ENCODE data around the gene CCDC182.

CCDC182 gene

DNA sequence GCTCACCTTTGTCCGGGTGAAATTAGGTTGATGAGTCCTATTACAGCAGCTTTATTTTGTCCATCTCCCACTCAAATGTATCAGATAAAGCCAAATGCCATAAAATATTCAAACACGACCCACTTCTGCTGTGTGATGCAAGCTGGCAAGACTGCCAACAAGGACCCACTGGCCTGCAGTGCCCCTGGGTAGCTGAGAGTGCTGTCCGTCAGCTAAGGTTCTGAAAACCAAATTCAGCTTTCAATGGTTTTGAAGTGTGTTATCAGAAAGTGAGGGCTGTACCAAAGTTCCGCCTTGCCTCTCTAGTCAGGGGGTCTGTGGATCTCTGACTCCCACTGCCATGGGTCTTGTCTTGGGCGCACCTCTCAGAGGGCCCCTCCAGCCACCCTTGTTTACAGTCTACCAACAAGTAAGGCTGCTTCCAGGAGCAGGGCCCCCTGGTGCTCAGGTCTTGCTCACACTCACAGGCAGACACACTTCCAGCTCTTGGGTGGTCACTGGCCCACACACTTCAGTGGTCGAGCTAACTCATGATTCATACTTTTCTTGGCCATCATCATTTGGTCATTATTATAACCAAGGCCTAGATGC is 10.5 kb upstream of the CCDC182 start:
- H3K4me3 ChIP-seq (ENCODE audit: low read depth, low read length), result no peak overlapping the region
- DNase-seq (ENCODE audit: low read depth, low spot score), result no peak
- TF ChIP-seq, protein P1, sequence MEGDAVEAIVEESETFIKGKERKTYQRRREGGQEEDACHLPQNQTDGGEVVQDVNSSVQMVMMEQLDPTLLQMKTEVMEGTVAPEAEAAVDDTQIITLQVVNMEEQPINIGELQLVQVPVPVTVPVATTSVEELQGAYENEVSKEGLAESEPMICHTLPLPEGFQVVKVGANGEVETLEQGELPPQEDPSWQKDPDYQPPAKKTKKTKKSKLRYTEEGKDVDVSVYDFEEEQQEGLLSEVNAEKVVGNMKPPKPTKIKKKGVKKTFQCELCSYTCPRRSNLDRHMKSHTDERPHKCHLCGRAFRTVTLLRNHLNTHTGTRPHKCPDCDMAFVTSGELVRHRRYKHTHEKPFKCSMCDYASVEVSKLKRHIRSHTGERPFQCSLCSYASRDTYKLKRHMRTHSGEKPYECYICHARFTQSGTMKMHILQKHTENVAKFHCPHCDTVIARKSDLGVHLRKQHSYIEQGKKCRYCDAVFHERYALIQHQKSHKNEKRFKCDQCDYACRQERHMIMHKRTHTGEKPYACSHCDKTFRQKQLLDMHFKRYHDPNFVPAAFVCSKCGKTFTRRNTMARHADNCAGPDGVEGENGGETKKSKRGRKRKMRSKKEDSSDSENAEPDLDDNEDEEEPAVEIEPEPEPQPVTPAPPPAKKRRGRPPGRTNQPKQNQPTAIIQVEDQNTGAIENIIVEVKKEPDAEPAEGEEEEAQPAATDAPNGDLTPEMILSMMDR (IDR thresholded peaks at IDR 0.05; ENCODE audit: insufficient read depth, low read length, missing control alignments), result no peak
- ChIA-PET CTCF (no interaction called here), POLR2A (no interaction called here)

DNA sequence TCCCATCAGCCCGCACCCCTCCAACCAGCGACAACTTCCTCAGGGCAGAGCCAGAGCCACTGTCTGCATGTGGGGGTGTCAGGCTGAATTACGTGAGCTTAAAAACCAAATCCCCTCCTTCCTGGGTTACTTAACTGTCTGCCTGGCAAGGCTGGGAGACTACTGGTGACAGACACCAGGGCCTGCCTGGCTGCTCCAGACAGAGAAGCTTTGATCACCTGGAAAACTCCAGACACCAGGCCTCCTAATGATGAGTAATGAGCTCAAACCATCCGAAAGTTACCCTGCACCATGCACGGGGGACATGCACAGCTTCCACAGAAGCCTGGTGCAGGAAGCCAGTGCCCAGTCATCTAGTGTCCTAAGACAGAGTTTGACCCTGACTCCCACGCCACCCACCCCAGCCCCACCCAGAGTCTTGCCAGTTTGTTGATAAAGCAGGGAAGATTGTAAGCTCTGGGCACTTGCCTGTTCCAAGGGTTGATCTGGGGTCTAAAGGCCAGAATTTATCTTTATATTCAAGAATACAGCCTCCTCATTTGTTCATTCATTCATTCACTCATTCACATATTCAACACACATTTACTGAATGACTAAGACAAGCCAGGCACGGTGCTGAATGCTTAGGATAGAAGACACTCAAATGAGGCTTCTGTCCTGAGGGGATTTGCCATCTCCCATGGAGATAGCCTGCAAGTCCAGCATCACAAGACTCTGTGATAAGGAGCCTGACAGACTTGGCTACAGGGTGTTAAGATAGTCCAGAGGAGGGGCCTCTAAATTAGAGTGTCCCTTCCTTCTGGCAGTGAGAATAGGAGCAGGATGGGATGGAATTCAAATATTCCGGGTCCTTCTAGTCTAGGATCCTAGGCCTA is 7.2 kb upstream of the CCDC182 start:
- ChIA-PET CTCF (interaction anchor here (0.6 to 1.4 kb wide), 2 partner anchors 58 to 80 kb away, joined by 3 read pairs; no protein-coding TSS in a partner anchor), POLR2A (no interaction called here)
- DNase-seq (ENCODE audit: low read depth, low spot score), result no peak
- TF ChIP-seq, protein P1 (IDR thresholded peaks at IDR 0.05; ENCODE audit: insufficient read depth, low read length, missing control alignments), result no peak
- H3K4me3 ChIP-seq (ENCODE audit: low read depth, low read length), result no peak overlapping the region

DNA sequence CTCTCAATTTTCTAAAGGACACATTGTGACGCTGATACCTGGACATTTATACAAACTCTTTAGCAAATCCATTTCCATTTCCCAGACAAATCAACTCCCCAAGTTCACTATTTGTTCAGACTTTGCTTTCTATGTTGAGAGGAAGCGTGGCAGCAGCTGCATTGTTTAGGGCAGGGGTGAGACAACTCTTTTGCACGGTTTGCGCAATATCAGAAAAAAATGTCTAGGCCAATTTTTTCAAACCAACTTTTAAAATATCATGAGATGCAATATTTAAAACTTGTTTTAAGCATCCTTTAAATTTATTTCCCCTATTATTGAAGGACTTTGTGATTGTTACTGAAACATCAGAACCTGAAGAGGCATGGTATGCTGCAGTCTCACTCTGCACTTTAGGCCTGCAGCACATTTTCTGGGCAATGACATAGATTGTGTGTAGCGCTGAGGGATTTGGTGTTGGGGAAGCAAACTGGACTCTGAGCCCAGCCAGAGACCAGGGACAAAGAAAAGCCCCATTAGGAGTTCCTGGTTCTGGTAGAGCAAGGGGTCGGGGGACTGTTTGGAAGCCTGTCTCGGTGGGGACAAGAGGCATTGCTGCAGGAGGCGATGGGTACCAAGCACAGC is 6.4 kb upstream of the CCDC182 start:
- no peak overlapping the region for H3K4me3 ChIP-seq (ENCODE audit: low read depth, low read length)
- TF ChIP-seq, protein P1 (IDR thresholded peaks at IDR 0.05; ENCODE audit: insufficient read depth, low read length, missing control alignments), result no peak
- ChIA-PET POLR2A (no interaction called here), CTCF (interaction anchor here (1.0 to 1.4 kb wide), 3 partner anchors 79 to 621 kb away, joined by 3 to 10 read pairs (median 3); no protein-coding TSS in a partner anchor)
- no peak for DNase-seq (ENCODE audit: low read depth, low spot score)

DNA sequence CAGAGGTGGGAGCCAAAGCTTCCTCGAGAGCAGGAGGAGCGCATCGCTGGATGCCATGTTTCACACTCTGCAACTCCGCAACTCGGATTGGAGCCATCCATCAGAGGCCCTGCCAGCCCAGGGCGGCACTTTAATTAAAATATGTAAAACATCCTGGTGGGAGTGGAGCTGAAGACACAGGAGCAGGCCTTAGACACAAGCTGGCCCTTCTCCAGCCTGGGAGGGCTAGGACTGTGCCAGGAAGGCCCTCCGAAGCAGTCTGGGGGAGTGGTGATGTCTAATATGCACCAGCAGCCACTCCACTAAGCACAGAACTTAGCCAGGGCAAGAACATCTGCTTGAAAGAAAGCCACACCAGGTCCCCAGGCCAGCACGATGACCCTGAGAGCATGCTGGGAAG is 5.8 kb upstream of the CCDC182 start:
- ChIA-PET POLR2A (no interaction called here), CTCF (interaction anchor here (0.8 to 2.8 kb wide), 4 partner anchors 153 to 621 kb away, joined by 3 to 14 read pairs (median 6); no protein-coding TSS in a partner anchor)
- DNase-seq (ENCODE audit: low read depth, low spot score), result no peak
- H3K4me3 ChIP-seq (ENCODE audit: low read depth, low read length), result no peak overlapping the region
- TF ChIP-seq, protein P1 (IDR thresholded peaks at IDR 0.05; ENCODE audit: insufficient read depth, low read length, missing control alignments), result no peak

DNA sequence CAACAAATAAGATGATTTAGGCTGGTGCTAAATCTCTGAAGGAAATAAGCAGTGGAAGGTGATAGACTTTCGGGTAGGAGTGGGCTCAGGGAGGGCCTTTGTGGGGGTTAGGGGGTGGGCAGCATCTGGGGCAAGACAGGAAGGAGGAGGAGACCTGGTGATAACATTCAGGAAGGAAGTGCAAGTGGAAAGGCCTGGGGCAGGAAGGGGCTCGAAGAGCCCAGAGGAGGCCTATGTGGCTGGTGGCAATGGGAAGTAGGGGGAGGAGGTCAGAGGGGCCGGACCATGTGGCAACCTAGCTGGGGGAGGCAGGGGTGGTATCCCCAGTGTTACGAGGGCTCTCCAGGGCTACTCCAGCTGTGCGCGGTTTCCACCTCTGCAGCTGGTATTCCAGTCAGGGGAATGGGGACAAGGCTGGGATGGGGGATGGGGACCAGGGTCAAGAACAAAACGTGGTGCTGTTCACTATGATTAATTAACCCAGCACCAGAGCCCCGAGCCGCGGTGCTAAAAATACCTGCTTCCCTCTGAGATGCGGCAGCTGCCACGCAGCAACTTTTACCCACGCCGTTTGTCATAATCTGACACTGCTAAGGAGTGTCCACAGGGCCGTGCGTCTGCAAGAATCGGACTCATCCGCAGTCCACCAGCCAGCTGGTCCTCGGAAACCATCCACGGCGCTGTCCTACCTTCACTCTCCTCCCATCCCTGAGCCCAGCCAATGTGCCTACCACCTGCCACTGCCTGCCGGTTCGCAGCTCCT is 5.2 kb upstream of the CCDC182 start:
- DNase-seq (ENCODE audit: low read depth, low spot score), result no peak
- CTCF ChIA-PET, result interaction anchor here (0.8 to 2.8 kb wide), 4 partner anchors 152 to 620 kb away, joined by 3 to 14 read pairs (median 6); no protein-coding TSS in a partner anchor
- H3K4me3 ChIP-seq (ENCODE audit: low read depth, low read length), result no peak overlapping the region
- POLR2A ChIA-PET, result no interaction called here
- TF ChIP-seq, protein P1 (IDR thresholded peaks at IDR 0.05; ENCODE audit: insufficient read depth, low read length, missing control alignments), result no peak

Data from AG04449 (cell line).